OCI-LY1 (cell line): ENCODE measurements around the gene TRIM46.

Experiments used
- EZH2 ChIP-seq: fragments of 200-600 bp; sonication (generic), shearing (Covaris generic); IDR thresholded peaks from 2 replicates; pipeline ENCODE4 v1.8.0; 2017; ENCODE audit warnings: borderline replicate concordance, mixed run types, mild to moderate bottlenecking, antibody characterized with exemption, low read length, moderate library complexity, mixed read lengths
- TF ChIP-seq, protein P1 (sequence below): fragments of 200-600 bp; sonication (generic), shearing (Covaris generic); IDR thresholded peaks from 2 replicates; pipeline ENCODE4 v1.5.1; 2017; ENCODE audit warnings: mild to moderate bottlenecking, antibody characterized with exemption, low read length, moderate library complexity, mixed read lengths

DNA sequence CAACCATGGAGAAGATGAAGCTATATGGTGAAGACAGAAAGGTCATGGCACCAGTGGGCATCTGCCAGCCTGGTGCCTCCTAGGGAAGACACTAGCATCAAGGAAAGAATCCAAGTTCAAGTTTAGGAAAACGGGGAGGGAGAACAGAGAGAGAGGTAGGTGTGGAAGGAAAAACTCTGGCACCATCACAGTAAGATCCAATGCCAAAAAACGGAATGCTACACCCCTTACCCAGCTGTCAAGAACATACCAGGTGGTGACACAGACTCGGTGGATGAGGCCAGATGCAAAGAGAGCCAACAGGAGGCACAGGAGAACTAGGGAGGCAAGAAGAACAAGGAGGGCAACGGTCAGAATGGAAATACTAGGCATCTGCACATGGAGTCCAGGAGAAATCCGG, 4.1 kb upstream of the TRIM46 start:
- TF ChIP-seq EZH2, result no peak
- TF ChIP-seq, protein P1, sequence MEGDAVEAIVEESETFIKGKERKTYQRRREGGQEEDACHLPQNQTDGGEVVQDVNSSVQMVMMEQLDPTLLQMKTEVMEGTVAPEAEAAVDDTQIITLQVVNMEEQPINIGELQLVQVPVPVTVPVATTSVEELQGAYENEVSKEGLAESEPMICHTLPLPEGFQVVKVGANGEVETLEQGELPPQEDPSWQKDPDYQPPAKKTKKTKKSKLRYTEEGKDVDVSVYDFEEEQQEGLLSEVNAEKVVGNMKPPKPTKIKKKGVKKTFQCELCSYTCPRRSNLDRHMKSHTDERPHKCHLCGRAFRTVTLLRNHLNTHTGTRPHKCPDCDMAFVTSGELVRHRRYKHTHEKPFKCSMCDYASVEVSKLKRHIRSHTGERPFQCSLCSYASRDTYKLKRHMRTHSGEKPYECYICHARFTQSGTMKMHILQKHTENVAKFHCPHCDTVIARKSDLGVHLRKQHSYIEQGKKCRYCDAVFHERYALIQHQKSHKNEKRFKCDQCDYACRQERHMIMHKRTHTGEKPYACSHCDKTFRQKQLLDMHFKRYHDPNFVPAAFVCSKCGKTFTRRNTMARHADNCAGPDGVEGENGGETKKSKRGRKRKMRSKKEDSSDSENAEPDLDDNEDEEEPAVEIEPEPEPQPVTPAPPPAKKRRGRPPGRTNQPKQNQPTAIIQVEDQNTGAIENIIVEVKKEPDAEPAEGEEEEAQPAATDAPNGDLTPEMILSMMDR, result no peak
